ENCODE data around the gene KCNMA1.

- no peak for TF ChIP-seq CTCF (IDR thresholded peaks at IDR 0.05 in 8 of 11, conservative IDR thresholded peaks at IDR 0.05 in 3 of 11)
- no peak for TF ChIP-seq POLR2A (IDR thresholded peaks at IDR 0.05)
- no peak for TF ChIP-seq POLR2AphosphoS5 (IDR thresholded peaks at IDR 0.05)
Measured at GRCh38 chr10:77176232-77176631, 461.4 kb downstream of the KCNMA1 start.
